GM19467 (cell line): Measurements from ENCODE around the gene NHLH1.
"Not testable (repeated sequence)": the region's sequence is repeated elsewhere in the genome, so short reads cannot be mapped to it uniquely, and the experiment has no call there.

Experiments
- ATAC-seq: cut with Tn5 transposase; IDR thresholded peaks from one replicate; pipeline ENCODE4 v1.9.1; 2021; ENCODE audit warnings: mild to moderate bottlenecking, moderate library complexity; ENCODE audit not compliant: unreplicated experiment

The NHLH1 gene

GRCh38 chr1:160376525-160377131 lies 9.8 kb downstream of the NHLH1 start:
- no peak for ATAC-seq

GRCh38 chr1:160377585-160378206 lies 10.8 kb downstream of the NHLH1 start:
- no peak for ATAC-seq

- ATAC-seq = not testable (repeated sequence)
Observed at GRCh38 chr1:160384812-160385211, 17.9 kb downstream of the NHLH1 start.

GRCh38 chr1:160388406-160388805 lies 21.5 kb downstream of the NHLH1 start:
- not testable (repeated sequence) for ATAC-seq

GRCh38 chr1:160394673-160395072 lies 27.8 kb downstream of the NHLH1 start:
- no peak for ATAC-seq

GRCh38 chr1:160397651-160398050 lies 30.8 kb downstream of the NHLH1 start:
- ATAC-seq = no peak

GRCh38 chr1:160398823-160399222 lies 32.0 kb downstream of the NHLH1 start:
- ATAC-seq = no peak

- ATAC-seq = no peak
Observed at GRCh38 chr1:160399544-160400222, 32.8 kb downstream of the NHLH1 start.

- ATAC-seq = no peak
Observed at GRCh38 chr1:160400223-160400645, 33.4 kb downstream of the NHLH1 start, which contains the start of gene VANGL2. TSS of gene VANGL2 (plus strand) at chr1:160400564. CDS start at chr1:160415838, 15,274 bp downstream.

GRCh38 chr1:160400646-160401486 lies 34.0 kb downstream of the NHLH1 start:
- no peak for ATAC-seq

GRCh38 chr1:160401487-160401805 lies 34.6 kb downstream of the NHLH1 start:
- no peak for ATAC-seq

GRCh38 chr1:160402001-160402795 lies 35.3 kb downstream of the NHLH1 start:
- no peak for ATAC-seq

- ATAC-seq = no peak
Observed at GRCh38 chr1:160403244-160403643, 36.4 kb downstream of the NHLH1 start.

GRCh38 chr1:160404094-160404493 lies 37.2 kb downstream of the NHLH1 start:
- no peak for ATAC-seq

GRCh38 chr1:160405331-160405877 lies 38.5 kb downstream of the NHLH1 start:
- no peak for ATAC-seq

GRCh38 chr1:160406131-160406968 lies 39.5 kb downstream of the NHLH1 start:
- ATAC-seq = no peak

- ATAC-seq = no peak
Observed at GRCh38 chr1:160407839-160408801, 41.2 kb downstream of the NHLH1 start.

- no peak for ATAC-seq
Observed at GRCh38 chr1:160408864-160409263, 42.0 kb downstream of the NHLH1 start.
